ENCODE data around the gene TNNT3. TPM values are rescaled to one million over a fixed set of nuclear protein-coding genes. Genes with fewer than 3 reads are reported as not detected.

TNNT3 gene
- total and polyA plus RNA-seq, 2 experiments from 2014 or later, result 2.7 to 3.8 TPM

GRCh38 chr11:1932681-1933080 lies 13.2 kb downstream of the TNNT3 start:
- Histone ChIP-seq H3K36me3 (no peaks in the 10 kb centered on the region), H3K4me1 (ENCODE audit: low read depth) (peaks cover 9% of the 10 kb centered on the region), H3K9me3 (ENCODE audit: low read depth) (no peaks in the 10 kb centered on the region), H3K27ac (no peak overlapping the region), H3K4me3 (no peak overlapping the region), H3K27me3 (no peaks in the 10 kb centered on the region)
- no peak for TF ChIP-seq CTCF (IDR thresholded peaks at IDR 0.05; ENCODE audit: low read depth, low read length)
- DNase-seq (ENCODE audit: low read depth in 1 of 2, low spot score in 1 of 2), result no peak

GRCh38 chr11:1933416-1934334 lies 14.2 kb downstream of the TNNT3 start:
- no peaks in the 10 kb centered on the region for H3K27me3 ChIP-seq
- peaks cover 9% of the 10 kb centered on the region for H3K4me1 ChIP-seq (ENCODE audit: low read depth)
- no peak for DNase-seq (ENCODE audit: low read depth in 1 of 2, low spot score in 1 of 2)
- no peak overlapping the region for H3K4me3 ChIP-seq
- H3K27ac ChIP-seq, result no peak overlapping the region
- H3K9me3 ChIP-seq (ENCODE audit: low read depth), result no peaks in the 10 kb centered on the region
- H3K36me3 ChIP-seq, result no peaks in the 10 kb centered on the region
- no peak for TF ChIP-seq CTCF (IDR thresholded peaks at IDR 0.05; ENCODE audit: low read depth, low read length)

GRCh38 chr11:1934335-1935155 lies 15.0 kb downstream of the TNNT3 start:
- Histone ChIP-seq H3K9me3 (ENCODE audit: low read depth) (no peaks in the 10 kb centered on the region), H3K4me1 (ENCODE audit: low read depth) (peaks cover 9% of the 10 kb centered on the region), H3K27me3 (no peaks in the 10 kb centered on the region), H3K36me3 (no peaks in the 10 kb centered on the region), H3K4me3 (no peak overlapping the region), H3K27ac (no peak overlapping the region)
- DNase-seq (ENCODE audit: low read depth in 1 of 2, low spot score in 1 of 2), result no peak
- no peak for TF ChIP-seq CTCF (IDR thresholded peaks at IDR 0.05; ENCODE audit: low read depth, low read length)

- Histone ChIP-seq H3K4me1 (ENCODE audit: low read depth) (peaks cover 6% of the 10 kb centered on the region), H3K9me3 (ENCODE audit: low read depth) (no peaks in the 10 kb centered on the region), H3K4me3 (no peak overlapping the region), H3K36me3 (no peaks in the 10 kb centered on the region), H3K27me3 (no peaks in the 10 kb centered on the region), H3K27ac (no peak overlapping the region)
- no peak for DNase-seq (ENCODE audit: low read depth in 1 of 2, low spot score in 1 of 2)
- TF ChIP-seq CTCF (IDR thresholded peaks at IDR 0.05; ENCODE audit: low read depth, low read length), result no peak
Measured at GRCh38 chr11:1935156-1936071, 15.9 kb downstream of the TNNT3 start.
